Endothelial cell of umbilical vein (primary cell): Measurements from ENCODE around the gene RTN4. TPM values are rescaled to one million over a fixed set of nuclear protein-coding genes. Genes with fewer than 3 reads are reported as not detected.

Source experiments
- BruUV-seq: library from RNA; stranded (reverse); fragments of 400-500 nt; replicated peaks from 2 replicates; lab custom pipeline; 2021; lab: Mats Ljungman, UMichigan
- CTCF ChIA-PET: fragments of 300-600, 350-600 bp; sonication (Branson Sonifier 250); formaldehyde crosslinking; loops from one replicate; lab custom pipeline; 2021; ENCODE audit warnings: antibody characterized with exemption, inconsistent platforms; lab: Charles Lee
- POLR2A ChIA-PET: fragments of 300-600, 350-600 bp; sonication (Branson Sonifier 250); formaldehyde crosslinking; loops from one replicate; lab custom pipeline; 2021; ENCODE audit warnings: antibody characterized with exemption, inconsistent platforms; lab: Charles Lee
- DNase-seq: peaks from one replicate; pipeline ENCODE4 v3.0.0-alpha.2; 2011; ENCODE audit warnings: low read depth, low spot score
- FAIRE-seq: peaks from 2 replicates; lab custom pipeline; 2011; peaks lifted over from hg19 to GRCh38; lab: Jason Lieb, UNC
- H2AFZ ChIP-seq: 2 replicates; pipeline ENCODE4 v1.6.0; 2012; ENCODE audit warnings: low read depth, low read length, control low read depth, inconsistent platforms
- H3K27ac ChIP-seq: 2 replicates; pipeline ENCODE4 v1.5.1; 2011; ENCODE audit warnings: low read depth, mild to moderate bottlenecking, control low read depth, low read length, moderate library complexity; ENCODE audit not compliant: insufficient read depth
- H3K27me3 ChIP-seq, 2 experiments: 2 replicates each; pipeline versions ENCODE4 v1.6.0 to v1.6.1; 2011; ENCODE audit warnings: low read length in 2 of 2, mixed read lengths in 1 of 2; ENCODE audit not compliant: control insufficient read depth in 2 of 2, insufficient read depth in 2 of 2
- H3K36me3 ChIP-seq, 2 experiments: 2 replicates in 1 of 2; 3 replicates in 1 of 2; pipeline ENCODE4 v1.5.1; 2011; ENCODE audit warnings: low read length in 2 of 2, mild to moderate bottlenecking in 1 of 2, moderate library complexity in 1 of 2; ENCODE audit not compliant: control insufficient read depth in 2 of 2, insufficient read depth in 2 of 2; ENCODE audit errors: extremely low read depth in 1 of 2
- H3K4me1 ChIP-seq: 3 replicates; pipeline ENCODE4 v1.5.1; 2011; ENCODE audit warnings: mild to moderate bottlenecking, low read length; ENCODE audit not compliant: control insufficient read depth, insufficient read depth; ENCODE audit errors: extremely low read depth
- H3K4me2 ChIP-seq: 2 replicates; pipeline ENCODE4 v1.6.1; 2011; ENCODE audit warnings: low read length, control low read depth, mixed read lengths; ENCODE audit not compliant: insufficient read depth
- H3K4me3 ChIP-seq, 3 experiments: fragments of 200-600 bp in 1 of 3; sonication (generic), shearing (Covaris generic) in 1 of 3; replicated peaks in 1 of 3; 2 replicates each; pipeline ENCODE4 v1.5.1; 2011 to 2016; ENCODE audit warnings: control low read depth in 3 of 3, low read length in 3 of 3, mild to moderate bottlenecking in 2 of 3, inconsistent platforms in 1 of 3, low read depth in 1 of 3, moderate library complexity in 1 of 3; ENCODE audit not compliant: insufficient read depth in 1 of 3
- H3K79me2 ChIP-seq: 2 replicates; pipeline ENCODE4 v1.6.0; 2012; ENCODE audit warnings: low read length, inconsistent platforms; ENCODE audit not compliant: control insufficient read depth, insufficient read depth
- H3K9ac ChIP-seq: replicated peaks from 2 replicates; pipeline ENCODE3; 2011; ENCODE audit warnings: low read length, control low read depth; ENCODE audit not compliant: insufficient read depth; ENCODE audit errors: extremely low read depth
- H3K9me1 ChIP-seq: replicated peaks from 3 replicates; pipeline ENCODE4 v1.6.0; 2011; ENCODE audit warnings: mild to moderate bottlenecking, low read length; ENCODE audit not compliant: control insufficient read depth, insufficient read depth; ENCODE audit errors: extremely low read depth
- H3K9me3 ChIP-seq: replicated peaks from 2 replicates; pipeline ENCODE4 v1.5.1; 2012; ENCODE audit warnings: low read length, inconsistent platforms; ENCODE audit not compliant: control insufficient read depth, insufficient read depth
- H4K20me1 ChIP-seq: replicated peaks from 2 replicates; pipeline ENCODE3; 2011; ENCODE audit warnings: mild to moderate bottlenecking, low read length; ENCODE audit not compliant: control insufficient read depth, insufficient read depth; ENCODE audit errors: extremely low read depth
- GATA2 ChIP-seq: IDR thresholded peaks from 2 replicates; pipeline ENCODE4 v1.7.0; 2011; ENCODE audit warnings: low read depth, mild to moderate bottlenecking, moderate library complexity, mixed read lengths, low read length; ENCODE audit not compliant: insufficient read length, insufficient read depth
- JUN ChIP-seq: IDR thresholded peaks from 2 replicates; pipeline ENCODE4 v1.6.1; 2011; ENCODE audit warnings: borderline replicate concordance, low read depth; ENCODE audit not compliant: insufficient read length, insufficient read depth
- MYC ChIP-seq: IDR thresholded peaks from one replicate; pipeline ENCODE4 v1.6.1; 2011; ENCODE audit warnings: mild to moderate bottlenecking, low read depth, low read length
- POLR2AphosphoS5 ChIP-seq: IDR thresholded peaks from 2 replicates; pipeline ENCODE4 v1.6.1; 2012; ENCODE audit warnings: low read depth, mild to moderate bottlenecking, control low read depth, low read length, moderate library complexity; ENCODE audit not compliant: insufficient read depth
- dilution Hi-C: fragments of 300-500 bp; cut with MboI; formaldehyde crosslinking; loops from one replicate; pipeline ENCODE4 v1.15.0; 2019; ENCODE audit warnings: low sequenced_read_pairs; ENCODE audit not compliant: extremely low pct_ligation_motif_present
- intact Hi-C: fragments of 100-400 bp; cut with micrococcal nuclease; formaldehyde crosslinking; loops from one replicate; pipeline ENCODE4 v1.10.0; 2022
- polyA plus RNA-seq, 4 experiments: library from polyadenylated mRNA; depleted of rRNA in 3 of 4; stranded (reverse) in 3 of 4; unstranded in 1 of 4; fragments of >200 nt; gene quantifications; 2 replicates each; pipeline versions ENCODE4 v1.2.1 to v1.2.3, GENCODE V29; 2011 to 2012; ENCODE audit warnings: missing spikeins in 1 of 4
- total RNA-seq: library from RNA; stranded (reverse); gene quantifications from 2 replicates; pipeline ENCODE4 v1.2.3, GENCODE V29; 2021
- TF ChIP-seq, protein P1 (sequence below), 2 donors: IDR thresholded peaks; 1 replicate in 1 of 2; 2 replicates in 1 of 2; pipeline ENCODE4 v1.5.1; 2011; ENCODE audit warnings: low read length in 2 of 2, mild to moderate bottlenecking in 2 of 2, moderate library complexity in 2 of 2, control low read depth in 1 of 2, inconsistent platforms in 1 of 2, low read depth in 1 of 2; ENCODE audit not compliant: insufficient read depth in 1 of 2; ENCODE audit errors: extremely low read depth in 1 of 2
- TF ChIP-seq, protein P2 (sequence below): IDR thresholded peaks from 2 replicates; pipeline ENCODE4 v1.6.1; 2011; ENCODE audit not compliant: insufficient read depth, insufficient read length

Gene RTN4
- total and polyA plus RNA-seq, 2 donors (not counting 3 experiments of a cell fraction or from before 2014, with no cell fraction given) = 253 to 486 TPM

DNA sequence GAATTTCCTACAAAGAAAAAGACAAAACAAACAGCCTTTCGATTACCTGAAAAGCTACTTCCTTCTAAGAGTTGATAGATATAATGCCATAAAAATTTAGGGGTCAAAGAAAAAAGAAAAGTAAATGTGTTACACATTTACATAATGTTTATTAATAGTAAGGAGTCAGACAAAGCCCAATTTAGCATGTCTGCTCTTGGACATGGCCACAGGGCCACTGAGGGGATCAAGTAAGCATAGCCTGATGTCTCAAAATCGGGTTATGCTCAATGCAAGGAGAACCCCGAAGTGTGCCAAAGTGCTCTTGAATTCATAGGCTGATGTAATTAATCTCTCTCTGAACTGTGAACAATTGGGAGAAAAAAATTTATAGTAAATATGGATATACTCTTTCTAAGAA is 61.6 kb downstream of the RTN4 start:
- no peak for FAIRE-seq
- peaks cover 22% of the 10 kb centered on the region for H3K4me1 ChIP-seq
- no peak overlapping the region for H3K9ac ChIP-seq
- ChIA-PET CTCF (no interaction called here), POLR2A (no interaction called here)
- no peaks in the 10 kb centered on the region for H3K9me1 ChIP-seq
- dilution Hi-C loops (no loop called here), intact Hi-C loops (no loop called here)
- H3K4me3 ChIP-seq = no peak overlapping the region
- H3K27ac ChIP-seq = no peak overlapping the region
- peaks cover 38% of the 10 kb centered on the region for H4K20me1 ChIP-seq
- no peak overlapping the region for H3K4me2 ChIP-seq
- H3K9me3 ChIP-seq = no peaks in the 10 kb centered on the region
- TF ChIP-seq, protein P1, sequence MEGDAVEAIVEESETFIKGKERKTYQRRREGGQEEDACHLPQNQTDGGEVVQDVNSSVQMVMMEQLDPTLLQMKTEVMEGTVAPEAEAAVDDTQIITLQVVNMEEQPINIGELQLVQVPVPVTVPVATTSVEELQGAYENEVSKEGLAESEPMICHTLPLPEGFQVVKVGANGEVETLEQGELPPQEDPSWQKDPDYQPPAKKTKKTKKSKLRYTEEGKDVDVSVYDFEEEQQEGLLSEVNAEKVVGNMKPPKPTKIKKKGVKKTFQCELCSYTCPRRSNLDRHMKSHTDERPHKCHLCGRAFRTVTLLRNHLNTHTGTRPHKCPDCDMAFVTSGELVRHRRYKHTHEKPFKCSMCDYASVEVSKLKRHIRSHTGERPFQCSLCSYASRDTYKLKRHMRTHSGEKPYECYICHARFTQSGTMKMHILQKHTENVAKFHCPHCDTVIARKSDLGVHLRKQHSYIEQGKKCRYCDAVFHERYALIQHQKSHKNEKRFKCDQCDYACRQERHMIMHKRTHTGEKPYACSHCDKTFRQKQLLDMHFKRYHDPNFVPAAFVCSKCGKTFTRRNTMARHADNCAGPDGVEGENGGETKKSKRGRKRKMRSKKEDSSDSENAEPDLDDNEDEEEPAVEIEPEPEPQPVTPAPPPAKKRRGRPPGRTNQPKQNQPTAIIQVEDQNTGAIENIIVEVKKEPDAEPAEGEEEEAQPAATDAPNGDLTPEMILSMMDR (IDR thresholded peaks at IDR 0.05; ENCODE audit: extremely low read depth in 1 of 2, insufficient read depth in 1 of 2, low read depth in 1 of 2, low read length in 2 of 2) = no peak
- TF ChIP-seq, protein P2, sequence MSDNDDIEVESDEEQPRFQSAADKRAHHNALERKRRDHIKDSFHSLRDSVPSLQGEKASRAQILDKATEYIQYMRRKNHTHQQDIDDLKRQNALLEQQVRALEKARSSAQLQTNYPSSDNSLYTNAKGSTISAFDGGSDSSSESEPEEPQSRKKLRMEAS = no peak
- TF ChIP-seq GATA2 (no peak), POLR2AphosphoS5 (no peak), MYC (no peak), JUN (no peak)
- peaks cover 99% of the 10 kb centered on the region for H3K79me2 ChIP-seq
- H2AFZ ChIP-seq = no peak overlapping the region
- no peaks in the 10 kb centered on the region for H3K27me3 ChIP-seq
- BruUV-seq = no TSS peak
- peaks cover 3 to 10% of the 10 kb centered on the region in 2 experiments for H3K36me3 ChIP-seq
- no peak for DNase-seq
